Panc1 (cell line): Measurements from ENCODE around the gene DDX42. TPM values are rescaled to one million over a fixed set of nuclear protein-coding genes. Genes with fewer than 3 reads are reported as not detected.
"Not testable (repeated sequence)": the region's sequence is repeated elsewhere in the genome, so short reads cannot be mapped to it uniquely, and the experiment has no call there.

ENCODE experiments used
- ATAC-seq: fragments of 200-7000 bp; cut with Tn5 transposase; 2 replicates; pipeline ENCODE4 v1.9.1; 2020; ENCODE audit warnings: mild to moderate bottlenecking, moderate library complexity
- BruUV-seq: library from RNA; stranded (reverse); fragments of 400-500 nt; replicated peaks from 2 replicates; lab custom pipeline; 2021; lab: Mats Ljungman, UMichigan
- CTCF ChIA-PET: fragments of 300-600 bp; sonication (Branson Sonifier 250); formaldehyde crosslinking; loops from one replicate; lab custom pipeline; 2022; ENCODE audit warnings: antibody characterized with exemption; lab: Charles Lee
- POLR2A ChIA-PET: fragments of 300-600 bp; sonication (Branson Sonifier 250); formaldehyde crosslinking; loops from one replicate; lab custom pipeline; 2022; ENCODE audit warnings: antibody characterized with exemption; lab: Charles Lee
- DNase-seq: peaks from one replicate; pipeline ENCODE4 v3.0.0-alpha.2; 2010; ENCODE audit warnings: low read depth, low spot score
- H3K27ac ChIP-seq: 2 replicates; pipeline ENCODE4 v1.5.1; 2011; ENCODE audit warnings: mild to moderate bottlenecking, low read length, inconsistent platforms
- H3K27me3 ChIP-seq: fragments of 200-500 bp; sonication (Bioruptor generic); 2 replicates; pipeline ENCODE4 v1.6.0; 2014; ENCODE audit warnings: low read length, inconsistent platforms; ENCODE audit not compliant: control insufficient read depth, insufficient read depth
- H3K36me3 ChIP-seq: fragments of 200-500 bp; sonication (Bioruptor generic); 2 replicates; pipeline ENCODE4 v1.5.1; 2014; ENCODE audit warnings: inconsistent platforms, mild to moderate bottlenecking, low read length, moderate library complexity; ENCODE audit not compliant: control insufficient read depth, insufficient read depth
- H3K4me1 ChIP-seq: 2 replicates; pipeline ENCODE4 v1.5.1; 2011; ENCODE audit warnings: inconsistent platforms, mild to moderate bottlenecking, low read length, moderate library complexity; ENCODE audit not compliant: control insufficient read depth, insufficient read depth
- H3K4me3 ChIP-seq, 2 experiments: 2 replicates each; pipeline ENCODE4 v1.5.1; 2011 to 2012; ENCODE audit warnings: low read depth in 2 of 2, low read length in 2 of 2, mild to moderate bottlenecking in 2 of 2, inconsistent platforms in 1 of 2, moderate library complexity in 1 of 2
- H3K9me3 ChIP-seq: fragments of 200-500 bp; sonication (Bioruptor generic); 2 replicates; pipeline ENCODE4 v1.5.1; 2014; ENCODE audit warnings: low read depth, mild to moderate bottlenecking, inconsistent platforms, low read length, moderate library complexity; ENCODE audit not compliant: control insufficient read depth, insufficient read depth
- POLR2AphosphoS5 ChIP-seq: IDR thresholded peaks from 2 replicates; pipeline ENCODE4 v1.6.1; 2012; ENCODE audit warnings: mild to moderate bottlenecking, low read depth, low read length, moderate library complexity
- SIN3A ChIP-seq: IDR thresholded peaks from 2 replicates; pipeline ENCODE4 v1.6.1; 2012; ENCODE audit warnings: low read depth, mild to moderate bottlenecking, low read length, moderate library complexity, borderline replicate concordance; ENCODE audit not compliant: insufficient read depth
- TCF7L2 ChIP-seq: IDR thresholded peaks from 2 replicates; pipeline ENCODE4 v1.6.1; 2011; ENCODE audit warnings: mild to moderate bottlenecking, low read depth, low read length, inconsistent platforms
- in situ Hi-C: cut with HindIII; loops from 2 replicates; pipeline ENCODE4 v1.10.0; 2016; ENCODE audit warnings: low sequenced_read_pairs, low pct_unique_long_range_greater_than_20kb
- intact Hi-C: fragments of 100-400 bp; cut with micrococcal nuclease; formaldehyde crosslinking; loops from one replicate; pipeline ENCODE4 v1.10.0; 2022; ENCODE audit not compliant: unreplicated experiment
- total RNA-seq: library from RNA; stranded (reverse); gene quantifications from one replicate; pipeline ENCODE4 v1.2.1, GENCODE V29; 2021; ENCODE audit not compliant: unreplicated experiment
- TF ChIP-seq, protein P1 (sequence below), 2 experiments: IDR thresholded peaks; 2 replicates each; pipeline ENCODE4 v1.6.1; 2011 to 2012; ENCODE audit warnings: low read depth in 2 of 2, control low read depth in 1 of 2, low read length in 1 of 2, mild to moderate bottlenecking in 1 of 2, moderate library complexity in 1 of 2; ENCODE audit not compliant: insufficient read depth in 1 of 2
- TF ChIP-seq, protein P2 (sequence below): fragments of 450-650 bp; IDR thresholded peaks from 2 replicates; pipeline ENCODE4 v1.5.1; 2017; ENCODE audit warnings: mild to moderate bottlenecking

The DDX42 gene
- total RNA-seq, 1 experiment from 2014 or later, result 89.6 TPM

DNA sequence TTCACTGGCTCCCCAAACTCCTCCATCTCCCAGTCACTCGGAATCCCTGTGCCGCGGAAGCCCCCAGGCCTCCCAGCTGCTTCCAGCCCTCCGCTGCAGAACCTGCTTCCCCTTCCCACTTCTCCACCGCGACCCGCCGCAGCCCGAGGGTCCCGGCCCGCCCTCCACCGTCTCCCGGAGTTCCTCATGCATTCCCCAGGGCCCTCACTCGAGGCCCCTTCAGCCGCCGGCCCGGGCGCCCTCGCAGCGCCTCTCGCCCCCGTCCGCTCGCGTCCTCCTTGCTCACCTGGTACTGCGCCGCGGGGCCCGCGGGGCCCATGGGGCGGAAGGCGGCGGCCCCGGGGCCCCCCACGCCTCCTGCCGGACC is 68.2 kb downstream of the DDX42 start:
- CTCF ChIA-PET, result no interaction called here

DNA sequence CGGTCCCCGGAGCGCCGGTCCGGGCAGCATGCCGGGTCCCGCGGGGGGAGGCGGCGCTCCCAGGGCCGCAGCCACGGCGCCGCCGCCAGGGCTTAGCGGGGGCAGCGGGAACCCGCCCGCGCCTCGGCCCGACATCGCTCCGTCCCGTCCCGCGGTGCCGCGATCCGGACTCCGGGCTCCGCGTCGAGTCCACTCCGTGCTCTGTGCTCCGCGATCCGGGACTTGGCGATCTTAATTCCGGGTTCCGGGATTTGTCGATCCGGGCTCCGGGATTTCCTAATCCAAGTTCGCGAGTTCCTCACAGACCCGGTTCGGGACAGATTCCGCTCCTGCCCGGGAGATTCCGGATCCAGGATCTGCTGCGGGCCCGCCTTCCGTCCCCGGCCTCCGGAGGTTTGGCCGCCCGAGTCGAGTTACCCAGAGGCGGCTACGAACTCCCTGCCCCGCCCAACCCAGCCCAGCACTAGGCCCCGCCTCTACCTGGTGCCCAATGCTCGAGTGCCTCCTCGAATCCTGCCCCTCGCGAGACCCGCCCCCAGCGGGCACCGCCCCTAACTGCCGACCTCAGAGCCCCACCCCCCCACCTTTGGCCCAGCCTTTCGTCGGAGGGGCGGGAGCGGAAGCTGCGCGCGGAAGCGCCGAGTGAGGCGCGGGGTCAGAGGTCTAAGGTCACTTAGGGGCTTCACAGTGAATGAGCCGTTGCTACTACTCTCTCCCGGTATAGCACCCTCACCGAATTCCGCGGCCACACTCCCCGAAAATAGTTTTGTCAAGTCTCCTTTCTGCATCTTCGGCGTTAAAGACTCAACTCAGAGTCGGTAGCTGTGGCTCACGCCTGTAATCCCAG is 68.8 kb downstream of the DDX42 start, which contains the start of gene SMARCD2:
Gene SMARCD2, minus strand, starts transcription at position 146 of the 847 bp plus-strand sequence. Its CDS starts 11 bp downstream, at position 135.
- H3K4me3 ChIP-seq, result peak within 1 kb of the TSS; percentile 78 to 82
- H3K9me3 ChIP-seq, result no peaks in the 10 kb centered on the region
- peak; percentile 77 for DNase-seq
- CTCF ChIA-PET, result no interaction called here
- H3K4me1 ChIP-seq, result peaks cover 31% of the 10 kb centered on the region
- POLR2A ChIA-PET, result no interaction called here
- H3K27me3 ChIP-seq, result no peaks in the 10 kb centered on the region
- intact Hi-C loops, result no loop called here
- ATAC-seq, result peak; percentile 93
- TF ChIP-seq, protein P1, sequence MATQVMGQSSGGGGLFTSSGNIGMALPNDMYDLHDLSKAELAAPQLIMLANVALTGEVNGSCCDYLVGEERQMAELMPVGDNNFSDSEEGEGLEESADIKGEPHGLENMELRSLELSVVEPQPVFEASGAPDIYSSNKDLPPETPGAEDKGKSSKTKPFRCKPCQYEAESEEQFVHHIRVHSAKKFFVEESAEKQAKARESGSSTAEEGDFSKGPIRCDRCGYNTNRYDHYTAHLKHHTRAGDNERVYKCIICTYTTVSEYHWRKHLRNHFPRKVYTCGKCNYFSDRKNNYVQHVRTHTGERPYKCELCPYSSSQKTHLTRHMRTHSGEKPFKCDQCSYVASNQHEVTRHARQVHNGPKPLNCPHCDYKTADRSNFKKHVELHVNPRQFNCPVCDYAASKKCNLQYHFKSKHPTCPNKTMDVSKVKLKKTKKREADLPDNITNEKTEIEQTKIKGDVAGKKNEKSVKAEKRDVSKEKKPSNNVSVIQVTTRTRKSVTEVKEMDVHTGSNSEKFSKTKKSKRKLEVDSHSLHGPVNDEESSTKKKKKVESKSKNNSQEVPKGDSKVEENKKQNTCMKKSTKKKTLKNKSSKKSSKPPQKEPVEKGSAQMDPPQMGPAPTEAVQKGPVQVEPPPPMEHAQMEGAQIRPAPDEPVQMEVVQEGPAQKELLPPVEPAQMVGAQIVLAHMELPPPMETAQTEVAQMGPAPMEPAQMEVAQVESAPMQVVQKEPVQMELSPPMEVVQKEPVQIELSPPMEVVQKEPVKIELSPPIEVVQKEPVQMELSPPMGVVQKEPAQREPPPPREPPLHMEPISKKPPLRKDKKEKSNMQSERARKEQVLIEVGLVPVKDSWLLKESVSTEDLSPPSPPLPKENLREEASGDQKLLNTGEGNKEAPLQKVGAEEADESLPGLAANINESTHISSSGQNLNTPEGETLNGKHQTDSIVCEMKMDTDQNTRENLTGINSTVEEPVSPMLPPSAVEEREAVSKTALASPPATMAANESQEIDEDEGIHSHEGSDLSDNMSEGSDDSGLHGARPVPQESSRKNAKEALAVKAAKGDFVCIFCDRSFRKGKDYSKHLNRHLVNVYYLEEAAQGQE (IDR thresholded peaks at IDR 0.05; ENCODE audit: insufficient read depth in 1 of 2, low read depth in 2 of 2, low read length in 1 of 2), result no peak
- no peak for TF ChIP-seq TCF7L2
- peak; percentile 79; the same call in 1 of the 2 replicates for TF ChIP-seq SIN3A
- TF ChIP-seq POLR2AphosphoS5, result peak; percentile 71
- in situ Hi-C loops, result no loop called here
- H3K36me3 ChIP-seq, result peaks cover 6% of the 10 kb centered on the region; the same call in 1 of the 2 replicates
- BruUV-seq, result TSS peak; percentile 89
- H3K27ac ChIP-seq, result peak within 1 kb of the TSS; percentile 86

More for the DNA sequence above, 68.2 kb downstream of the DDX42 start:
- peak overlapping the region; percentile 78 to 82 for H3K4me3 ChIP-seq
- BruUV-seq, result no TSS peak
- no peak for DNase-seq
- no peak for TF ChIP-seq TCF7L2
- TF ChIP-seq, protein P2, sequence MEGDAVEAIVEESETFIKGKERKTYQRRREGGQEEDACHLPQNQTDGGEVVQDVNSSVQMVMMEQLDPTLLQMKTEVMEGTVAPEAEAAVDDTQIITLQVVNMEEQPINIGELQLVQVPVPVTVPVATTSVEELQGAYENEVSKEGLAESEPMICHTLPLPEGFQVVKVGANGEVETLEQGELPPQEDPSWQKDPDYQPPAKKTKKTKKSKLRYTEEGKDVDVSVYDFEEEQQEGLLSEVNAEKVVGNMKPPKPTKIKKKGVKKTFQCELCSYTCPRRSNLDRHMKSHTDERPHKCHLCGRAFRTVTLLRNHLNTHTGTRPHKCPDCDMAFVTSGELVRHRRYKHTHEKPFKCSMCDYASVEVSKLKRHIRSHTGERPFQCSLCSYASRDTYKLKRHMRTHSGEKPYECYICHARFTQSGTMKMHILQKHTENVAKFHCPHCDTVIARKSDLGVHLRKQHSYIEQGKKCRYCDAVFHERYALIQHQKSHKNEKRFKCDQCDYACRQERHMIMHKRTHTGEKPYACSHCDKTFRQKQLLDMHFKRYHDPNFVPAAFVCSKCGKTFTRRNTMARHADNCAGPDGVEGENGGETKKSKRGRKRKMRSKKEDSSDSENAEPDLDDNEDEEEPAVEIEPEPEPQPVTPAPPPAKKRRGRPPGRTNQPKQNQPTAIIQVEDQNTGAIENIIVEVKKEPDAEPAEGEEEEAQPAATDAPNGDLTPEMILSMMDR, result no peak
- TF ChIP-seq, protein P1 (IDR thresholded peaks at IDR 0.05; ENCODE audit: insufficient read depth in 1 of 2, low read depth in 2 of 2, low read length in 1 of 2), result no peak
- no peak for TF ChIP-seq SIN3A
- no peak for TF ChIP-seq POLR2AphosphoS5
- in situ Hi-C loops (no loop called here), intact Hi-C loops (no loop called here)
- ATAC-seq, result peak; percentile 33
- H3K4me1 ChIP-seq, result peaks cover 31% of the 10 kb centered on the region
- H3K27me3 ChIP-seq, result no peaks in the 10 kb centered on the region
- H3K27ac ChIP-seq, result peak overlapping the region; percentile 72
- H3K36me3 ChIP-seq, result peaks cover 6% of the 10 kb centered on the region; the same call in 1 of the 2 replicates
- POLR2A ChIA-PET, result no interaction called here
- no peaks in the 10 kb centered on the region for H3K9me3 ChIP-seq

DNA sequence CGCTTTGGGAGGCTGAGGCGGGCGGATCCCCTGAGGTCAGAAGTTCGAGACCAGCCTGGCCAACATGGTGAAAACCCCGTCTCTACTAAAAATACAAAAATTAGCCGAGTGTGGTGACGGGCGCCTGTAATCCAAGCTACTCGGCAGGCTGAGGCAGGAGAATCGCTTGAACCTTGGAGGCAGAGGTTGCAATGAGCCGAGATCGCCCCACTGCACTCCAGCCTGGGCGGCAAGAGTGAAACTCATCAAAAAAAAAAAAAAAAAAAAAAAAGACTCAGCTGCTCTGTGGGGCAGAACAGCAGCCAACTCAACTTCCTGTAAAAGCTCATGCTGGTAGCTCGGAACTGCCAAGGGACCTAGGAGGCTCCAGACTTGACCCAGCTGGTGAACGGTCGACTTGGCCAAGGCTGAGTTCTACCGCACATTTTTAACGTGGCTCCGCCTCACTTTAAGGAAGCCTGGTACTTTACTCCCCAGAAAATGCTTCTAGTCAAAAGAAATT is 69.5 kb downstream of the DDX42 start:
- H3K9me3 ChIP-seq, H3K36me3 ChIP-seq, DNase-seq, ATAC-seq, H3K27me3 ChIP-seq, intact Hi-C loops, BruUV-seq, in situ Hi-C loops: not testable (repeated sequence)
- CTCF ChIA-PET, result interaction anchor here (0.6 kb wide), 2 partner anchors 16 to 61 kb away, joined by 3 to 5 read pairs; no protein-coding TSS in a partner anchor
- Histone ChIP-seq H3K4me1 (peaks cover 31% of the 10 kb centered on the region), H3K27ac (peak overlapping the region; percentile 86), H3K4me3 (peak overlapping the region; percentile 67 to 82)
- POLR2A ChIA-PET, result interaction anchor here (0.6 kb wide), 2 partner anchors 13 to 177 kb away, joined by 3 to 4 read pairs; no protein-coding TSS in a partner anchor
